ENCODE results near the gene RER1.

Gene RER1

GRCh38 chr1:2416403-2416802 is 24.8 kb downstream of the RER1 start:
- no peak for DNase-seq (ENCODE audit: low read depth)
- no peak overlapping the region for H3K4me3 ChIP-seq (ENCODE audit: low read length)
- no peak for TF ChIP-seq CTCF (conservative IDR thresholded peaks at IDR 0.05; ENCODE audit: low read length)

- no peak overlapping the region for H3K4me3 ChIP-seq (ENCODE audit: low read length)
- no peak for TF ChIP-seq CTCF (conservative IDR thresholded peaks at IDR 0.05; ENCODE audit: low read length)
- DNase-seq (ENCODE audit: low read depth), result no peak
Observed at GRCh38 chr1:2417083-2417832, 25.6 kb downstream of the RER1 start.

DNA sequence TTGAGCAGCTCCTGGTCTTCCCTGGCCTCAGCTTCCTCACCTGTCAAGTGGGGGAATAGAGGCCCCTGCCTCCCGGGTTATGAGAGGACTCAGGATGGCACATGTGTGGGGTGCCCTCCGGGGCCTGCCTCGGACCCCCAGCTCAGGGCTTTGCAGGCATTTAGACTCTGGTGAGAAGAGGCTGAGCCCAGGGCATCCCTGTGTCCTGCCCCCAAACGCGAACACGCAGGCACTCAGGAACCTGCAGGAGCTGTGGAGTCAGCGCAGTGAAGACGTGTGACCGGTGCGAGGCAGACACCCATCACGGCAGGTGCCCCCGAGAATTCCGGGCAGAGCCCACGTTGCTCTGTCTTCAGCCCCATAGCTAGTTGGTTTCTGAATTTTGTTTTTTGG is 26.2 kb downstream of the RER1 start:
- no peak overlapping the region for H3K4me3 ChIP-seq (ENCODE audit: low read length)
- no peak for DNase-seq (ENCODE audit: low read depth)
- no peak for TF ChIP-seq CTCF (conservative IDR thresholded peaks at IDR 0.05; ENCODE audit: low read length)

DNA sequence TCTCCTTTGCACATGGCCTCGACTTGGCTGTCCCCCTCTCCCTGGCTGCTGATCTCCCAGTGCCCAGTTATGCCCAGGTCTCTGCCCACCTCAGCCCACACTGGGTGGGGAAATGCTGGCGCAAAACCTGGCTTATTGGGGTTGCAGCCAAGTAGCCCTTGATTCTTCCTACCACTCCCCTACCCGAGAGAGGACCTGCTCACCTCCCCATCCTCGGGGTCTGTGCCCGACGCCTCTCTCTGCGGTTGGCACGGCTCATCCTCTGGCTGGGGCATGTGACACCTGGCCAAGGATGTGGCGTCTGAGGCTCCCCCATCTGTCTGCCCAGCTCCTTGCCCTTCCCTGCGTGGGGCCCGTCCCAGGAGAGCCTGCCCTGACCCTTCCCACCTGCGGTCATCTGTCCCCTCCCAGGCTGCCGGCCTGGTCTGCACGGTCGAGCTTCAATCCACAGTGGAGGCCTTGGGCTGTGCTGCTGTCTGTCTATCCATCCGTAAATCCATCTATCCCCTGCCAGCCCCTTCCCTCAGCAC is 27.2 kb downstream of the RER1 start:
- no peak overlapping the region for H3K4me3 ChIP-seq (ENCODE audit: low read length)
- TF ChIP-seq CTCF (conservative IDR thresholded peaks at IDR 0.05; ENCODE audit: low read length), result no peak
- no peak for DNase-seq (ENCODE audit: low read depth)

DNA sequence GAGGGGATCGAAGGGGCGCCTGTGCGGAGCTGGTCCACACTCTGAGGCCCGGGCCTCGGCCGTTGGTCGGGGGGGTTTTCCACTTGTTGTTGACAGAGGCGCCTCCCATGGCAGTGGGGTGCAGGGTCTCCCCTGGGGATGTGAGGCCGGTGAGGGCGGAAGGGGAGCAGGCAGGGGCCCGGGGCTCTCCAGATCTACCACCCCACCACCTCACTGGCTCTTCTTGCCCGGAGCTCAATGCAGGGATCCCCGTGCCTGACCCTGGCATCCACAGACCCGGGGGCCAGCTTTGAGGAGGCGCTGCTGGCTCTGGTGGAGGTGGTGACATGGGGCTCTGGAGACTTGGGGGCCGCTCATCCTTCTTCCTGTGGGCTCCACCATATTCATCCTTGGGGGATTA is 27.8 kb downstream of the RER1 start:
- TF ChIP-seq CTCF (conservative IDR thresholded peaks at IDR 0.05; ENCODE audit: low read length), result no peak
- H3K4me3 ChIP-seq (ENCODE audit: low read length), result no peak overlapping the region
- DNase-seq (ENCODE audit: low read depth), result no peak

GRCh38 chr1:2422523-2422922 is 30.9 kb downstream of the RER1 start:
- TF ChIP-seq CTCF (conservative IDR thresholded peaks at IDR 0.05; ENCODE audit: low read length), result no peak
- no peak overlapping the region for H3K4me3 ChIP-seq (ENCODE audit: low read length)
- no peak for DNase-seq (ENCODE audit: low read depth)

- no peak for TF ChIP-seq CTCF (conservative IDR thresholded peaks at IDR 0.05; ENCODE audit: low read length)
- H3K4me3 ChIP-seq (ENCODE audit: low read length), result no peak overlapping the region
- DNase-seq (ENCODE audit: low read depth), result no peak
Observed at GRCh38 chr1:2425892-2426291, 34.3 kb downstream of the RER1 start.
